GM21576 (cell line): ENCODE data around the gene ANKRD11.
"Not testable (repeated sequence)": the region's sequence is repeated elsewhere in the genome, so short reads cannot be mapped to it uniquely, and the experiment has no call there.

Experiments used
- ATAC-seq: cut with Tn5 transposase; IDR thresholded peaks from one replicate; pipeline ENCODE4 v1.9.1; 2021; ENCODE audit warnings: mild to moderate bottlenecking, moderate library complexity; ENCODE audit not compliant: unreplicated experiment

ANKRD11 gene

GRCh38 chr16:89304941-89305705 lies 185.2 kb downstream of the ANKRD11 start:
- ATAC-seq, result no peak

- ATAC-seq, result no peak
These were observed 186.0 kb downstream of the ANKRD11 start for GRCh38 chr16:89304181-89304851.

- ATAC-seq, result no peak
These were observed 186.7 kb downstream of the ANKRD11 start for GRCh38 chr16:89303617-89304016.

GRCh38 chr16:89300976-89301360 lies 189.4 kb downstream of the ANKRD11 start:
- no peak for ATAC-seq

GRCh38 chr16:89300311-89300975 lies 189.9 kb downstream of the ANKRD11 start:
- ATAC-seq, result no peak

- ATAC-seq, result not testable (repeated sequence)
These were observed 190.8 kb downstream of the ANKRD11 start for GRCh38 chr16:89299357-89300111.

- ATAC-seq, result no peak
These were observed 191.6 kb downstream of the ANKRD11 start for GRCh38 chr16:89298623-89299225.

GRCh38 chr16:89297910-89298545 lies 192.3 kb downstream of the ANKRD11 start:
- no peak for ATAC-seq

- no peak for ATAC-seq
These were observed 193.0 kb downstream of the ANKRD11 start for GRCh38 chr16:89297156-89297874.

- no peak for ATAC-seq
These were observed 194.4 kb downstream of the ANKRD11 start for GRCh38 chr16:89295915-89296314.

- ATAC-seq, result no peak
These were observed 195.1 kb downstream of the ANKRD11 start for GRCh38 chr16:89295071-89295900.

GRCh38 chr16:89294486-89294885 lies 195.9 kb downstream of the ANKRD11 start:
- no peak for ATAC-seq

- no peak for ATAC-seq
These were observed 196.9 kb downstream of the ANKRD11 start for GRCh38 chr16:89293276-89294143.

GRCh38 chr16:89292443-89293078 lies 197.8 kb downstream of the ANKRD11 start:
- ATAC-seq, result no peak

GRCh38 chr16:89291776-89292175 lies 198.6 kb downstream of the ANKRD11 start:
- ATAC-seq, result no peak

GRCh38 chr16:89291363-89291762 lies 199.0 kb downstream of the ANKRD11 start:
- no peak for ATAC-seq

- ATAC-seq, result no peak
These were observed 199.5 kb downstream of the ANKRD11 start for GRCh38 chr16:89290887-89291286.
